GM19043 (cell line): Measurements from ENCODE around the gene TBC1D3G.
"Not testable (repeated sequence)": the region's sequence is repeated elsewhere in the genome, so short reads cannot be mapped to it uniquely, and the experiment has no call there.

Experiments
- ATAC-seq: cut with Tn5 transposase; IDR thresholded peaks from one replicate; pipeline ENCODE4 v1.9.1; 2021; ENCODE audit warnings: low read depth; ENCODE audit not compliant: unreplicated experiment

Gene TBC1D3G

DNA sequence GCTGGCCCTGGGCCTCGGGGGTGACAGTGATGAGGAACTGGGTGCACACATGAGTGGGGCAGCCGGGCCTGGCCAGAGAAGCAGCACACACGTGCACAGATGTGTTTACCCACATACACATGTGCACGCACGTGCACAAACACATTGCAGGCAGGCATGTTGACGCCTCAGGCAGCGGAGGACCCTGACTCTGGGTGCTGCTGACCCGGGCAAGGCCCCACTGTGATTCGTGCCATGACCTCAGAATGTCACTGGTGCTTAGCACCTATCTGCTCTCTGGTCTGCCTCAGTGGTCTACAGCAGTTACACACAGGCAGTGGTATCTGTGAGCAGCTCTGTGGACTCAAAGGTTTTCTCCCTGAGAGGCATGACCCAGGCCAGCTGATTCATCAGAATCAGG is at the start of gene TBC1D3G:
TSS of gene TBC1D3G (plus strand) at position 301 of the 400 bp plus-strand sequence. CDS start 1,528 bp downstream, outside the sequence.
- not testable (repeated sequence) for ATAC-seq

DNA sequence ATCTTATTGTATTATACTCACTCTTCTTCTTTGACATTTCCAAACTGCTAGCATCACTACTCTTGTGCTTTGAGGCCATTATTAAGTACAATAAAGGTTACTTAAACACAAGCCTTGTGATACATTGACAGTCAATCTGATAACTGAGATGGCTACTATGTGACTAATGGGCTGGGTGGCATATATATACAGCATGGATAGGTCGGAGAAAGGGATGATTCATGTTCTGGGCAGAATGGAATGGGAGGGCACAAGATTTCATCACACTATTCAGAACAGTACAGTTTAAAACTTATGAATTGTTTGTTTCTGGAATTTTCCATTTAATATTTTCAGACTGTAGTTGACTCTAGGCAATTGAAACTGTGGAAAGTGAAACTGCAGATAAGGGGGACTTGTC is 40.4 kb upstream of the TBC1D3G start:
- ATAC-seq, result not testable (repeated sequence)

DNA sequence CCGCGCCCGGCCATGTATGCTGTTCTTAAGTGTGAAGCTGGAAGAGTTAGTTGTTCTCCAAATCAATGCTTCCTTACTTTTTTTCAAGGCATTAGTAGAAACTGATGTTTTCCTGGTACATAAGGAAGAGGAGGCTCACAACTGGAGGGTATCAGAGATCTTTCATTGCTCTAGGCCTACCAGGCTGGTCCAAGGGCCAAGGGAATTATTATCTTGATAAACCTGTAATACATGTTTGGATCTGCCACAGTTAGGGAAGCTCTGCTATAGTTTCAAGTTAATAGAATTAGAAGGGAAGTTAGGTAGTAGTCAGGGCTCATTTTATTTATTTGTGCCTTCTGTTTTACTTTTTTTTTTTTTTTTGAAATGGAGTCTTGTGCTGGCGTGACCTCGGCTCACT is 39.5 kb upstream of the TBC1D3G start:
- not testable (repeated sequence) for ATAC-seq

DNA sequence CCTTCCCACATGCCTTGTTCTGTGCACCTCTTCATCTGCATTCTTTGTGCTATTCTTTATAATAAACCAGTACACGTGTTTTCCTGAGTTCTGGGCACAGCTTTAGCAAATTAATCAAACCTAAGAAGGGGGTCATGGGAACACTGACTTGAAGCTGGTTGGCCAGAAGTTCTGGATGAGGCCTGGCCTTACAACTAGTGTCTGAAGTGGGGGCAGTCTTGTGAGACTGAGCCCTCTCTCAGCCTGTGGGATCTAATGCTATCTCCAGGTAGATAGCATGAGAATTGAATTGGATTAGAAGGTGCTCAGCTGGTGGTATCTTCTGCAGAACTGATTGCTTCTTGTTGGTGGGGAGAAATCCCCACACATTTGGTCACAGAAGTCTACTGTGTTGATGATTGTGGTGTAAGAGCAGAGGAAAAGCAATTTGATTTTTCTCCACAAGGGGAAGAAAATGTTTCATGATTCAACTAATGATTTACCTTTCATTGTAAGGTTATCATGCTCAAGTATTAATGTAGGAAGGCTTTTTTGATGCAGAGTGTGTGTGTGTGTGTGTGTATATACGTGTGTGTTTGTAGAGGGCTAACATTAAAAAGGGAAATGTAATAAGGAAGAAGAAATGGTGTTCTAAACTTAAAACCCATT is 33.6 kb upstream of the TBC1D3G start:
- not testable (repeated sequence) for ATAC-seq

DNA sequence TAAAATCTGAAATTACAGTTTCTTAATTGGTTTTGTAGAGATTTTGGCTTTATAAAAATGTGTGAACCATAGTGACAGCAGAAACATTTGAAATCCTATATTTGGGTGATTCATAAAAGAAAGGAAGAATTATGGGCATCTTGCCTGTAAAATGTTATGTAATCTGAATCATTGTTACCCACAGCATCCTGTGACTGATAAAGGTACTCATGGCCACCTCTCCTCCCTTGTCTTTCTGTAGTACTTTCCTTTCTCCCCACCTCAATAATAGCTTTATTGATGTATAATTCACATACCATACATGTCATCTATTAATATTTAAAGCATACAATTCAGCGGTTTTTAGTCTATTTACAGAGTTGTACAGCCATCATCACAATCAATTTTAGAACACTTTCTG is 28.5 kb upstream of the TBC1D3G start:
- ATAC-seq, result not testable (repeated sequence)

DNA sequence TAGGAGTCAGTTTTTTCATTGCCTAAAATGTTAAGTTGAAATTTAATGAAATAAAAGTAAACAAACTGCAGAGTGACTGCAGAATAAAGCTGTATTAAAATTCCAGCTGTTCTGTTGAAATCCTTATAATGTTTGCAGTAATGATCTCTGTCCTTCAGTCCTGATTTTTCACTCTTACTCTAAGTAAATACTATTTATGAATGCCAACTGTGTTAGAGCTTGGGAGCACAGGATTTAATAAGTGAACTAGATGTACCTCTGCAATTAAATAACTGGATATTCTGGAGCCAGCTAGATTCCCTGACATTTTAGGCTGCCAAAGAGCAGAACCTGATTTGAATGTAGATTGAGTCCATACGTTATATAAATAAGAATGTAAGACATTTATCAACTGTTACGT is 7.9 kb upstream of the TBC1D3G start:
- not testable (repeated sequence) for ATAC-seq

DNA sequence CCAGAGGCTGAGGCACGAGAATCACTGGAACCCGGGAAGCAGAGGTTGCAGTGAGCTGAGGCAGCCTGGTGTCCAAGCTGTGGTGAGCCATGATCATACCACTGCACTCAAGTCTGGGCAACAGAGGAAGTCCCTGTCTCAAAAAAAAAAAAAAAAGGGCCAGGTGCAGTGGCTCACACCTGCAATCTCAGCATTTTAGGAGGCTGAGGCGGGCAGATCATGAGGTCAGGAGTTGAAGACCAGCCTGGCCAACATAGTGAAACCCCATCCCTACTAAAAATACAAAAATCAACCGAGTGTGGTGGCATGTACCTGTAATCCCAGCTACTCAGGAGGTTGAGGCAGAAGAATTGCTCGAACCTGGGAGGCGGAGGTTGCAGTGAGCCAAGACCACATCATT is 38.8 kb downstream of the TBC1D3G start:
- ATAC-seq, result not testable (repeated sequence)

DNA sequence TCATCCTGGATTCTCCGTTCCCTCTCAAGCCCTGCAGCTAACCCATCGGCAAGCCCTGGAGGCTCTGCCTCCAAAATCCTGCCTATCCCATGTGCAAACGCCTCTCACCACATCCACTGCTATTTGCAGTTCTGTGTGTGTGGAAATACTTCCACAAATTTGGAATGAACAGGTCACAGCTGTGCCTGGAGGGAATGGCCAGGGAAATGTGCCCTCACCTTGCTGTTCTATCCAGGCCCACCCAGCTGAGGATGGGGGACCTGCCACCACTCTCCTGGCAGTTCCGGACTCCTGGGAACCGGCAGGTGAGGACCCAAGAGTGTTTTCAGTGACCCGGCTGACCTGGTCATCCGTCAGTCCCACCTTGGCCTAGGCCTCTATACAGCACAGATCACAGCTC is 52.3 kb downstream of the TBC1D3G start:
- ATAC-seq, result not testable (repeated sequence)
